Activated CD8-positive, alpha-beta memory T cell treated with anti-CD3 and anti-CD28 coated beads, Interleukin-2, amount 10 ng/mL, durations not matched to agents 7 days and 5 days (primary cell): ENCODE measurements around the gene RPS26. TPM values are rescaled to one million over a fixed set of nuclear protein-coding genes. Genes with fewer than 3 reads are reported as not detected.

ENCODE experiments used
- ATAC-seq: fragments of 150-1000 bp; cut with Tn5 transposase; one replicate; pipeline ENCODE4 v1.10.0; 2021; ENCODE audit warnings: moderate library complexity
- CTCF ChIA-PET: fragments of 350-600 bp; sonication (Branson Sonifier 250); formaldehyde crosslinking; loops from one replicate; lab custom pipeline; 2021; ENCODE audit warnings: antibody characterized with exemption; lab: Charles Lee
- DNase-seq: peaks from one replicate; pipeline ENCODE4 v3.0.0-alpha.2; 2020
- H3K27ac Mint-ChIP-seq: one replicate; pipeline ENCODE4 v1.8.0; 2021; ENCODE audit warnings: mild to moderate bottlenecking, mixed read lengths
- H3K27me3 Mint-ChIP-seq: one replicate; pipeline ENCODE4 v1.8.0; 2021; ENCODE audit warnings: mixed read lengths
- H3K36me3 Mint-ChIP-seq: one replicate; pipeline ENCODE4 v1.8.0; 2021; ENCODE audit warnings: mild to moderate bottlenecking, mixed read lengths
- H3K4me1 Mint-ChIP-seq: one replicate; pipeline ENCODE4 v1.8.0; 2021; ENCODE audit warnings: mixed read lengths
- H3K4me3 Mint-ChIP-seq: one replicate; pipeline ENCODE4 v1.8.0; 2021; ENCODE audit warnings: mild to moderate bottlenecking, moderate library complexity, mixed read lengths
- H3K9me3 Mint-ChIP-seq: one replicate; pipeline ENCODE4 v1.8.0; 2022; ENCODE audit warnings: low read depth, mixed read lengths
- total RNA-seq, 2 experiments: library from RNA; stranded (reverse); gene quantifications; one replicate each; pipeline ENCODE4 v1.2.3, GENCODE V29; 2021

Gene RPS26
- total RNA-seq, 2 experiments from 2014 or later, result 27.9 to 42.2 TPM

DNA sequence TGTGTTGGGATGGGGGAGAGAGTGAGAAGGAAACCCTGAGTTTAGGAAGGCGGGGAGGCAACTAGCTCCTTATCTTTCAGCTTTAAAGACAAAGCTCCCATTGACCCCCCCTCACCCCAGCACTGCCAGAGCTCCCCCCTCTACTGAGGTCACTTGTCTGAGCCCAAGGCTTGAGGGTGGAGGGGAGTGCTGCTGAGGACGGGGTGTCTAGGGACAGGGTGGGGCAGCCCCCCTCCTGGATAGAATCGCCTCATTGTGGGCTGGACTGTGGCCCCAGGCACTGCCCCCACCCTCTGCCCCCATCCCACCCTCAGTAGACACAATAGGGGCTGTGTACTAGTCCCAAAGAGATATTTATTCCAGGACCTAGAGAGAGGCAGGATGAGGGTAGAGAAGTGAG is 41.2 kb downstream of the RPS26 start:
- Mint-ChIP-seq H3K27me3 (peaks cover 30% of the 10 kb centered on the region), H3K36me3 (no peaks in the 10 kb centered on the region), H3K9me3 (no peaks in the 10 kb centered on the region), H3K27ac (no peak overlapping the region), H3K4me3 (no peak overlapping the region), H3K4me1 (peaks cover 16% of the 10 kb centered on the region)
- CTCF ChIA-PET, result interaction anchor here (1.2 to 3.5 kb wide), 3 partner anchors 19 to 36 kb away, joined by 3 to 15 read pairs (median 3); partner anchors contain the start of gene ZC3H10
- no peak for DNase-seq
- ATAC-seq, result no peak

DNA sequence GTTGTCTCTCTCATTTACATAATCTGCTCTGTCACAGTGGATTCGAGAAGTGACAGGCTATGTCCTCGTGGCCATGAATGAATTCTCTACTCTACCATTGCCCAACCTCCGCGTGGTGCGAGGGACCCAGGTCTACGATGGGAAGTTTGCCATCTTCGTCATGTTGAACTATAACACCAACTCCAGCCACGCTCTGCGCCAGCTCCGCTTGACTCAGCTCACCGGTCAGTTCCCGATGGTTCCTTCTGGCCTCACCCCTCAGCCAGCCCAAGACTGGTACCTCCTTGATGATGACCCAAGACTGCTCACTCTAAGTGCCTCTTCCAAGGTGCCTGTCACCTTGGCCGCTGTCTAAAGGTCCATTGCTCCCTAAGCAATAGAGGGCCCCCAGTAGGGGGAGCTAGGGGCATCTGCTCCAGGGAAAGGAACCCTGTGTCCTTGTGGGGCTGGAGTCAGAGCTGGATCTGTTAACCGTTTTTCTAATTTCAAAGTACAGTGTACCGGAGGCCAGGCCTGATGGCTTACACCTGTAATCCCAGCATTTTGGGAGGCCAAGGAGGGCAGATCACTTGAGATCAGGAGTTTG is 43.3 kb downstream of the RPS26 start:
- DNase-seq (peak; percentile 67), ATAC-seq (peak; percentile 64)
- Mint-ChIP-seq H3K27me3 (peaks cover 25% of the 10 kb centered on the region), H3K4me1 (peaks cover 8% of the 10 kb centered on the region), H3K9me3 (no peaks in the 10 kb centered on the region), H3K36me3 (no peaks in the 10 kb centered on the region), H3K4me3 (no peak overlapping the region), H3K27ac (no peak overlapping the region)
- CTCF ChIA-PET, result interaction anchor here (0.7 to 9.0 kb wide), 20 partner anchors 10 to 347 kb away, joined by 3 to 97 read pairs (median 4); partner anchors contain the start of genes PA2G4, RPL41 and ZC3H10

DNA sequence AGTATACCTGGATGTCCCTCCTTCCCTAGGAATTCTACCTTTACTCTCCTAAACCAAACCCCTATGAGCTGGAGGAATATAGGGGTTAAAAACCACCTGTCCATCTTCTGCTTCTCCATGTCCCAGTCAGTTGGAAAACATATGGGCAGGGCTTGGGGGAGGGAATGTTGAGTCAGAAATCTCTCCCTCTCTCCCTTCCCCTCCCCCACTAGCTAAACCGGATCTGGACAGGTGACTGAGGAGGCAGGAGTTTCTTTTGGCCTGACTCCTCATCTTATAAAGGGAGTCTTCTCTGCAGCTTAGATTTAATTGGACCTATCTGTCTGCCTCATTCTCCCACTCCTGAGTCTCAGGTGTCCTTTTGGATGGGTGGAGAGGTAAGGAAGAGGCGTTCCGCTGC is 44.4 kb downstream of the RPS26 start:
- DNase-seq (no peak), ATAC-seq (no peak)
- H3K9me3 Mint-ChIP-seq, result no peaks in the 10 kb centered on the region
- peaks cover 17% of the 10 kb centered on the region for H3K27me3 Mint-ChIP-seq
- H3K4me1 Mint-ChIP-seq, result peaks cover 1% of the 10 kb centered on the region
- no peaks in the 10 kb centered on the region for H3K36me3 Mint-ChIP-seq
- no peak overlapping the region for H3K4me3 Mint-ChIP-seq
- no peak overlapping the region for H3K27ac Mint-ChIP-seq
- CTCF ChIA-PET, result interaction anchor here (0.6 to 9.0 kb wide), 10 partner anchors 8 to 152 kb away, joined by 3 to 97 read pairs (median 4); partner anchors contain the start of genes PA2G4 and ZC3H10

DNA sequence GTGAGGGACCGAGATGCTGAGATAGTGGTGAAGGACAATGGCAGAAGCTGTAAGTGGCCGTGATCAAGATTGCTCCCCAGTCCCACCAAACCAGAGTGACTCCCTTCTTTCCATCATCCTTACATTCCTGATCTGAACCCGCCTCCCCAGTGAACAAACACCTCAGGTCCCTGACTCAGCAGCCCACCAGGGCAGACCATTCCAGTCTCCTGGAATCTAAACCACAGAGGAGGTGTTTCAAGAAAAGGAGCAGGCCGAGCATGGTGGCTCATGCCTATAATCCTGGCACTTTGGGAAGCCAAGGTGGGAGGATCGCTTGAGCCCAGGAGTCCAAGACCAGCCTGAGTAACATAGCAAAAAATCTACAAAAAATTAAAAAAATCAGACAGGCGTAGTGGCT is 44.9 kb downstream of the RPS26 start:
- Mint-ChIP-seq H3K9me3 (no peaks in the 10 kb centered on the region), H3K27me3 (peaks cover 13% of the 10 kb centered on the region), H3K4me3 (no peak overlapping the region), H3K27ac (no peak overlapping the region), H3K4me1 (peaks cover 1% of the 10 kb centered on the region), H3K36me3 (no peaks in the 10 kb centered on the region)
- CTCF ChIA-PET, result interaction anchor here (0.6 to 9.0 kb wide), 4 partner anchors 9 to 32 kb away, joined by 3 to 97 read pairs (median 4); partner anchors contain the start of genes PA2G4 and ZC3H10
- no peak for DNase-seq
- no peak for ATAC-seq

DNA sequence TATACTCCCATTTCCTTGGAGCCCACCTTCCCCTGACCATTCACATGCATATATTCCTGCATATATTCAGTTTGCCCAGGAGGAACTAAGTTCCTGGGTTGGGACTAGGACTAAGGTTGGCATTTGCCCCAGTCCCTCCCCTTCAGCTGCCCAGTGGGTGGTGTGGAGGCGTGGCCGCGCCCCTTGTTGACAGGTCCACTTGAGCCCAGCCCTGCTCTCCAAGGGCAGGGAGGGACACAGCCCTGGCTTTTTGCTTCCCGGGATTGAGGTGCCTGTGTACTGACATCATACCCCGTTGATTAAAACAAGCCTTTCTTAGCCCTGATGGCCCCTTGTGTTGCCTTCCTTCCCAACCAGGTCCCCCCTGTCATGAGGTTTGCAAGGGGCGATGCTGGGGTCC is 45.5 kb downstream of the RPS26 start:
- Mint-ChIP-seq H3K4me3 (no peak overlapping the region), H3K4me1 (peaks cover 1% of the 10 kb centered on the region), H3K27me3 (peaks cover 13% of the 10 kb centered on the region), H3K27ac (no peak overlapping the region), H3K36me3 (no peaks in the 10 kb centered on the region), H3K9me3 (no peaks in the 10 kb centered on the region)
- no peak for DNase-seq
- no peak for ATAC-seq
- CTCF ChIA-PET, result interaction anchor here (9.0 kb wide), 1 partner anchor 15 kb away, joined by 97 read pairs; the partner anchor contains the start of gene PA2G4

Other genes with a start within 250 kb of the RPS26 start
- gene SARNP, start 224.2 kb upstream of the RPS26 start, total RNA-seq, result 10 to 100 TPM; 96.8 to 98.6 TPM
- 10 to 100 TPM; 45.8 to 57.2 TPM for gene ORMDL2, start 223.9 kb upstream of the RPS26 start, total RNA-seq
- 10 to 100 TPM; 33.5 to 38.4 TPM for gene DNAJC14, start 212.3 kb upstream of the RPS26 start, total RNA-seq
- gene MMP19, start 199.0 kb upstream of the RPS26 start, total RNA-seq, result not detected
- gene PYM1, start 114.0 kb upstream of the RPS26 start, total RNA-seq, result 10 to 100 TPM; 46.7 to 56.4 TPM
- gene DGKA, start 110.8 kb upstream of the RPS26 start, total RNA-seq, result 100 to 1,000 TPM; 301 to 312 TPM
- under 1 TPM; 0.23 to 0.37 TPM for gene PMEL, start 75.9 kb upstream of the RPS26 start, total RNA-seq
- 100 to 1,000 TPM; 146 to 158 TPM for gene CDK2, start 75.1 kb upstream of the RPS26 start, total RNA-seq
- gene RAB5B, start 67.8 kb upstream of the RPS26 start, total RNA-seq, result 10 to 100 TPM; 46.4 to 55.6 TPM
- 10 to 100 TPM in 1 of 2 experiments, 1 to 10 TPM in 1; 2.5 to 14.6 TPM for gene SUOX, start 44.6 kb upstream of the RPS26 start, total RNA-seq
- 10 to 100 TPM; 15.8 to 44.9 TPM for gene IKZF4, start 20.9 kb upstream of the RPS26 start, total RNA-seq
- 1 to 10 TPM in 1 of 2 experiments, under 1 TPM in 1; 0.94 to 1.8 TPM for gene ERBB3, start 38.2 kb downstream of the RPS26 start, total RNA-seq
- gene PA2G4, start 62.6 kb downstream of the RPS26 start, total RNA-seq, result 100 to 1,000 TPM; 293 to 364 TPM
- 1,000 to 10,000 TPM; 3,748 to 4,271 TPM for gene RPL41, start 74.7 kb downstream of the RPS26 start, total RNA-seq
- 10 to 100 TPM; 10.3 to 11.7 TPM for gene ZC3H10, start 76.3 kb downstream of the RPS26 start, total RNA-seq
- gene ESYT1, start 86.3 kb downstream of the RPS26 start, total RNA-seq, result 100 to 1,000 TPM; 225 to 241 TPM
- 10 to 100 TPM; 67.6 to 85.2 TPM for gene MYL6B, start 110.7 kb downstream of the RPS26 start, total RNA-seq
- gene MYL6, start 116.4 kb downstream of the RPS26 start, total RNA-seq, result 1,000 to 10,000 TPM; 1,307 to 1,412 TPM
- gene SMARCC2, start 147.6 kb downstream of the RPS26 start, total RNA-seq, result 100 to 1,000 TPM; 147 to 150 TPM
- gene RNF41, start 180.0 kb downstream of the RPS26 start, total RNA-seq, result 10 to 100 TPM; 28.2 to 34.2 TPM
- 10 to 100 TPM; 62.8 to 80.6 TPM for gene NABP2, start 182.4 kb downstream of the RPS26 start, total RNA-seq
- gene SLC39A5, start 188.1 kb downstream of the RPS26 start, total RNA-seq, result under 1 TPM; 0.87 to 0.96 TPM
- gene ANKRD52, start 216.5 kb downstream of the RPS26 start, total RNA-seq, result 10 to 100 TPM; 66.9 to 68.3 TPM
- gene COQ10A, start 225.0 kb downstream of the RPS26 start, total RNA-seq, result 10 to 100 TPM; 16.0 to 17.4 TPM